ENCODE data around the gene RABGEF1.
"Not testable (repeated sequence)": the region's sequence is repeated elsewhere in the genome, so short reads cannot be mapped to it uniquely, and the experiment has no call there.

The RABGEF1 gene

GRCh38 chr7:66815186-66815875 lies 74.8 kb downstream of the RABGEF1 start:
- not testable (repeated sequence) for DNase-seq (ENCODE audit: low spot score)

GRCh38 chr7:66815951-66816350 lies 75.4 kb downstream of the RABGEF1 start:
- no peak for DNase-seq (ENCODE audit: low spot score)

GRCh38 chr7:66816658-66817057 lies 76.1 kb downstream of the RABGEF1 start:
- DNase-seq (ENCODE audit: low spot score) = not testable (repeated sequence)

GRCh38 chr7:66817208-66817795 lies 76.8 kb downstream of the RABGEF1 start:
- not testable (repeated sequence) for DNase-seq (ENCODE audit: low spot score)

- DNase-seq (ENCODE audit: low spot score) = not testable (repeated sequence)
Measured at GRCh38 chr7:66817956-66818355, 77.4 kb downstream of the RABGEF1 start.

GRCh38 chr7:66824041-66824440 lies 83.5 kb downstream of the RABGEF1 start:
- no peak for DNase-seq (ENCODE audit: low spot score)

GRCh38 chr7:66825538-66825937 lies 85.0 kb downstream of the RABGEF1 start:
- DNase-seq (ENCODE audit: low spot score) = not testable (repeated sequence)

GRCh38 chr7:66826649-66827048 lies 86.1 kb downstream of the RABGEF1 start:
- no peak for DNase-seq (ENCODE audit: low spot score)

- not testable (repeated sequence) for DNase-seq (ENCODE audit: low spot score)
Measured at GRCh38 chr7:66830976-66831375, 90.4 kb downstream of the RABGEF1 start.

- no peak for DNase-seq (ENCODE audit: low spot score)
Measured at GRCh38 chr7:66832531-66833351, 92.2 kb downstream of the RABGEF1 start.

- peak; percentile 69 for DNase-seq (ENCODE audit: low spot score)
Measured at GRCh38 chr7:66837007-66837406, 96.5 kb downstream of the RABGEF1 start.

- DNase-seq (ENCODE audit: low spot score) = no peak
Measured at GRCh38 chr7:66837661-66838060, 97.1 kb downstream of the RABGEF1 start.

- DNase-seq (ENCODE audit: low spot score) = no peak
Measured at GRCh38 chr7:66839814-66840213, 99.3 kb downstream of the RABGEF1 start.

- DNase-seq (ENCODE audit: low spot score) = no peak
Measured at GRCh38 chr7:66840316-66840715, 99.8 kb downstream of the RABGEF1 start.

- no peak for DNase-seq (ENCODE audit: low spot score)
Measured at GRCh38 chr7:66841898-66842297, 101.4 kb downstream of the RABGEF1 start.

- not testable (repeated sequence) for DNase-seq (ENCODE audit: low spot score)
Measured at GRCh38 chr7:66843492-66843891, 103.0 kb downstream of the RABGEF1 start.

GRCh38 chr7:66844552-66845378 lies 104.2 kb downstream of the RABGEF1 start:
- DNase-seq (ENCODE audit: low spot score) = peak; percentile 99

- DNase-seq (ENCODE audit: low spot score) = no peak
Measured at GRCh38 chr7:66845379-66846095, 105.0 kb downstream of the RABGEF1 start.

- DNase-seq (ENCODE audit: low spot score) = not testable (repeated sequence)
Measured at GRCh38 chr7:66846096-66846445, 105.5 kb downstream of the RABGEF1 start.

- DNase-seq (ENCODE audit: low spot score) = not testable (repeated sequence)
Measured at GRCh38 chr7:66847523-66847855, 107.0 kb downstream of the RABGEF1 start.

All from D341Med (cell line).